Measurements from ENCODE around the gene FITM1. TPM values are rescaled to one million over a fixed set of nuclear protein-coding genes. Genes with fewer than 3 reads are reported as not detected.

The FITM1 gene
- polyA plus RNA-seq, 1 donor from 2014 or later, result 0.88 TPM

GRCh38 chr14:24086193-24086955 lies 44.1 kb upstream of the FITM1 start:
- no peak overlapping the region for H3K4me2 ChIP-seq (ENCODE audit: low read length)
- H3K4me3 ChIP-seq (ENCODE audit: low read length), result no peak overlapping the region
- no peak overlapping the region for H3K27ac ChIP-seq (ENCODE audit: low read length)
- no peaks in the 10 kb centered on the region for H3K9me2 ChIP-seq (ENCODE audit: insufficient read depth, low read length)
- no peaks in the 10 kb centered on the region for H4K20me1 ChIP-seq (ENCODE audit: insufficient read depth)
- no peaks in the 10 kb centered on the region for H3K79me2 ChIP-seq (replicated peaks; ENCODE audit: insufficient read depth, low read length)
- H3F3A ChIP-seq (ENCODE audit: insufficient read depth, low read length, poor library complexity, severe bottlenecking), result no peaks in the 10 kb centered on the region
- H3K9me3 ChIP-seq (ENCODE audit: low read length), result no peaks in the 10 kb centered on the region
- no peak overlapping the region for H2AFZ ChIP-seq (ENCODE audit: low read depth, low read length)
- H3K36me3 ChIP-seq (ENCODE audit: insufficient read depth, low read length), result no peaks in the 10 kb centered on the region
- H3K9ac ChIP-seq (ENCODE audit: low read length), result no peak overlapping the region
- TF ChIP-seq MXI1 (conservative IDR thresholded peaks at IDR 0.05; ENCODE audit: poor library complexity, severe bottlenecking) (no peak), TAF1 (IDR thresholded peaks at IDR 0.05; ENCODE audit: low read depth) (no peak), EP300 (conservative IDR thresholded peaks at IDR 0.05; ENCODE audit: poor library complexity, severe bottlenecking) (no peak), CTCF (IDR thresholded peaks at IDR 0.05; ENCODE audit: poor library complexity, severe bottlenecking) (no peak), SMC3 (conservative IDR thresholded peaks at IDR 0.05; ENCODE audit: poor library complexity) (no peak), RAD21 (conservative IDR thresholded peaks at IDR 0.05) (no peak), EZH2 (IDR thresholded peaks at IDR 0.05; ENCODE audit: borderline replicate concordance, insufficient read depth, low read length, poor library complexity, severe bottlenecking) (no peak), POLR2AphosphoS5 (IDR thresholded peaks at IDR 0.05) (no peak), REST (IDR thresholded peaks at IDR 0.05; ENCODE audit: borderline replicate concordance) (no peak)
- H3K27me3 ChIP-seq (ENCODE audit: insufficient read depth, low read depth, low read length), result no peaks in the 10 kb centered on the region

GRCh38 chr14:24087004-24087403 lies 43.5 kb upstream of the FITM1 start:
- Histone ChIP-seq H3F3A (ENCODE audit: insufficient read depth, low read length, poor library complexity, severe bottlenecking) (no peaks in the 10 kb centered on the region), H3K4me2 (ENCODE audit: low read length) (no peak overlapping the region), H3K4me3 (ENCODE audit: low read length) (no peak overlapping the region), H3K9me3 (ENCODE audit: low read length) (no peaks in the 10 kb centered on the region), H4K20me1 (ENCODE audit: insufficient read depth) (no peaks in the 10 kb centered on the region), H3K27ac (ENCODE audit: low read length) (no peak overlapping the region), H3K9me2 (ENCODE audit: insufficient read depth, low read length) (no peaks in the 10 kb centered on the region), H3K36me3 (ENCODE audit: insufficient read depth, low read length) (no peaks in the 10 kb centered on the region), H3K79me2 (replicated peaks; ENCODE audit: insufficient read depth, low read length) (no peaks in the 10 kb centered on the region), H3K27me3 (ENCODE audit: insufficient read depth, low read depth, low read length) (no peaks in the 10 kb centered on the region), H3K9ac (ENCODE audit: low read length) (no peak overlapping the region), H2AFZ (ENCODE audit: low read depth, low read length) (no peak overlapping the region)
- TF ChIP-seq EZH2 (IDR thresholded peaks at IDR 0.05; ENCODE audit: borderline replicate concordance, insufficient read depth, low read length, poor library complexity, severe bottlenecking) (no peak), SMC3 (conservative IDR thresholded peaks at IDR 0.05; ENCODE audit: poor library complexity) (no peak), RAD21 (conservative IDR thresholded peaks at IDR 0.05) (no peak), EP300 (conservative IDR thresholded peaks at IDR 0.05; ENCODE audit: poor library complexity, severe bottlenecking) (no peak), TAF1 (IDR thresholded peaks at IDR 0.05; ENCODE audit: low read depth) (no peak), MXI1 (conservative IDR thresholded peaks at IDR 0.05; ENCODE audit: poor library complexity, severe bottlenecking) (no peak), POLR2AphosphoS5 (IDR thresholded peaks at IDR 0.05) (no peak), REST (IDR thresholded peaks at IDR 0.05; ENCODE audit: borderline replicate concordance) (no peak), CTCF (IDR thresholded peaks at IDR 0.05; ENCODE audit: poor library complexity, severe bottlenecking) (no peak)

All from neural cell (in vitro differentiated cells).